OCI-M1 (cell line): Measurements from ENCODE around the gene MARCHF10.
"Not testable (repeated sequence)": the region's sequence is repeated elsewhere in the genome, so short reads cannot be mapped to it uniquely, and the experiment has no call there.

ENCODE experiments used
- DNase-seq: peaks from one replicate; lab custom pipeline; 2025; lab: John Stamatoyannopoulos, UW

Gene MARCHF10

GRCh38 chr17:62790564-62790986, 17.5 kb downstream of the MARCHF10 start:
- DNase-seq = no peak

- no peak for DNase-seq
These were observed 20.7 kb downstream of the MARCHF10 start for GRCh38 chr17:62787366-62787765.

GRCh38 chr17:62786646-62787045, 21.5 kb downstream of the MARCHF10 start:
- no peak for DNase-seq

- not testable (repeated sequence) for DNase-seq
These were observed 22.1 kb downstream of the MARCHF10 start for GRCh38 chr17:62785983-62786382.

- DNase-seq = no peak
These were observed 25.3 kb downstream of the MARCHF10 start for GRCh38 chr17:62782730-62783270.

GRCh38 chr17:62781831-62782251, 26.3 kb downstream of the MARCHF10 start:
- no peak for DNase-seq

- DNase-seq = no peak
These were observed 26.8 kb downstream of the MARCHF10 start for GRCh38 chr17:62781356-62781755.

- no peak for DNase-seq
These were observed 27.2 kb downstream of the MARCHF10 start for GRCh38 chr17:62780951-62781350.

GRCh38 chr17:62780269-62780668, 27.8 kb downstream of the MARCHF10 start:
- DNase-seq = no peak

- no peak for DNase-seq
These were observed 29.0 kb downstream of the MARCHF10 start for GRCh38 chr17:62778990-62779681.

GRCh38 chr17:62775876-62776275, 32.2 kb downstream of the MARCHF10 start:
- no peak for DNase-seq

GRCh38 chr17:62774338-62774737, 33.8 kb downstream of the MARCHF10 start:
- DNase-seq = no peak

- no peak for DNase-seq
These were observed 40.1 kb downstream of the MARCHF10 start for GRCh38 chr17:62767997-62768396.

GRCh38 chr17:62765351-62765750, 42.8 kb downstream of the MARCHF10 start:
- DNase-seq = no peak

- DNase-seq = no peak
These were observed 44.1 kb downstream of the MARCHF10 start for GRCh38 chr17:62763891-62764600.

- no peak for DNase-seq
These were observed 46.2 kb downstream of the MARCHF10 start for GRCh38 chr17:62761884-62762283.

GRCh38 chr17:62760945-62761267, 47.2 kb downstream of the MARCHF10 start:
- DNase-seq = no peak

- DNase-seq = no peak
These were observed 47.8 kb downstream of the MARCHF10 start for GRCh38 chr17:62760059-62760944.

- no peak for DNase-seq
These were observed 50.6 kb downstream of the MARCHF10 start for GRCh38 chr17:62757500-62757951.

GRCh38 chr17:62756198-62756597, 51.9 kb downstream of the MARCHF10 start:
- DNase-seq = no peak

- DNase-seq = no peak
These were observed 52.8 kb downstream of the MARCHF10 start for GRCh38 chr17:62755141-62755851.

- DNase-seq = no peak
These were observed 53.5 kb downstream of the MARCHF10 start for GRCh38 chr17:62754631-62755030.
